Prostate gland (tissue), 2 donors: ENCODE results near the gene SRRM1. TPM values are rescaled to one million over a fixed set of nuclear protein-coding genes. Genes with fewer than 3 reads are reported as not detected.

Source experiments
- DNase-seq: peaks from one replicate; pipeline ENCODE4 v3.0.0-alpha.2; 2019; ENCODE audit warnings: low spot score
- H3K27ac ChIP-seq, 2 donors: fragments of 200-600 bp; sonication (generic); 2 replicates each; pipeline ENCODE4 v1.5.1; 2017 to 2019
- H3K27me3 ChIP-seq: fragments of 200-600 bp; sonication (generic); replicated peaks from 2 replicates; pipeline ENCODE4 v1.5.1; 2019; ENCODE audit not compliant: insufficient read depth
- H3K36me3 ChIP-seq, 2 donors: fragments of 200-600 bp; sonication (generic); 1 replicate in 1 of 2; 2 replicates in 1 of 2; pipeline versions ENCODE4 v1.5.1 to v1.8.1; 2017 to 2019
- H3K4me1 ChIP-seq: fragments of 200-600 bp; sonication (generic); replicated peaks from 2 replicates; pipeline ENCODE4 v1.5.1; 2019
- H3K4me3 ChIP-seq, 2 donors: fragments of 200-600 bp; sonication (generic); 2 replicates each; pipeline ENCODE4 v1.5.1; 2017 to 2019
- H3K9me3 ChIP-seq: fragments of 200-600 bp; sonication (generic); 2 replicates; pipeline ENCODE4 v1.5.1; 2017
- POLR2A ChIP-seq: fragments of 450-650 bp; IDR thresholded peaks from one replicate; pipeline ENCODE4 v1.6.1; 2016; ENCODE audit warnings: antibody characterized with exemption, mild to moderate bottlenecking
- POLR2AphosphoS5 ChIP-seq: sonication (generic); formaldehyde crosslinking; IDR thresholded peaks from one replicate; pipeline ENCODE4 v1.6.1; 2017; ENCODE audit warnings: antibody characterized with exemption
- WGBS: methylation state at CpG from one replicate; pipeline ENCODE4 v1.1.5; 2018; 5-methylcytosine and 5-hydroxymethylcytosine counted together
- intact Hi-C: fragments of 100-400 bp; cut with DNase I; formaldehyde crosslinking; loops from one replicate; pipeline ENCODE4 v1.14.2; 2022
- total RNA-seq, 2 donors: library from RNA; depleted of rRNA; stranded (reverse); fragments of >200 nt; gene quantifications; one replicate each; pipeline ENCODE4 v1.1.0, GENCODE V29; 2016
- TF ChIP-seq, protein P1 (sequence below), 4 experiments: fragments of 200-600 bp in 2 of 4; fragments of 450-650 bp in 2 of 4; sonication (generic) in 2 of 4; IDR thresholded peaks; 1 replicate in 3 of 4; 2 replicates in 1 of 4; pipeline ENCODE4 v1.5.1; 2016 to 2019; ENCODE audit warnings: antibody characterized with exemption in 4 of 4, mild to moderate bottlenecking in 2 of 4, moderate library complexity in 2 of 4

The SRRM1 gene
- total RNA-seq, 2 donors from 2014 or later = 119 to 147 TPM

DNA sequence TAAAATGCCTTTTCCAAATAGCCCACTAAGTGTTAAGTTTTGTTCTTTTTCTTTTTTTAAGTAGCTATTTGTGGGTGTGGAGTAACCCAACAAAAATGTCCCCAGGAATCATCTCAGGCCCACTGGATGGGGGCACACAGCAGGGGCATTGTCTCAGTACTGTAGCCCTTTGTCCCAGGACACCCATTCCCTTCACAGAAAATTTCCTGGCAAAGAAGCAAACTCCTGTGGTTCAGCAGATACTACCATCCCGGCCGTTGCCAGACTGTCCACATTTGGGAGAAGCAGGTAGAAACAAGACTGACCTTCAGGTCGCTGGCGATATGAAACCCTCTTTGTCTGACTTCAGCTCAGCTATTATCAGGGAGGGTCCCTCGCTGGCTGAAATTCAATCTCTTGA, 23.7 kb upstream of the SRRM1 start:
- intact Hi-C loops = no loop called here
- 41% methylated on average over 5 of the region's 5 CpGs for WGBS
- no peaks in the 10 kb centered on the region for H3K27me3 ChIP-seq
- H3K36me3 ChIP-seq = no peaks in the 10 kb centered on the region
- TF ChIP-seq, protein P1, sequence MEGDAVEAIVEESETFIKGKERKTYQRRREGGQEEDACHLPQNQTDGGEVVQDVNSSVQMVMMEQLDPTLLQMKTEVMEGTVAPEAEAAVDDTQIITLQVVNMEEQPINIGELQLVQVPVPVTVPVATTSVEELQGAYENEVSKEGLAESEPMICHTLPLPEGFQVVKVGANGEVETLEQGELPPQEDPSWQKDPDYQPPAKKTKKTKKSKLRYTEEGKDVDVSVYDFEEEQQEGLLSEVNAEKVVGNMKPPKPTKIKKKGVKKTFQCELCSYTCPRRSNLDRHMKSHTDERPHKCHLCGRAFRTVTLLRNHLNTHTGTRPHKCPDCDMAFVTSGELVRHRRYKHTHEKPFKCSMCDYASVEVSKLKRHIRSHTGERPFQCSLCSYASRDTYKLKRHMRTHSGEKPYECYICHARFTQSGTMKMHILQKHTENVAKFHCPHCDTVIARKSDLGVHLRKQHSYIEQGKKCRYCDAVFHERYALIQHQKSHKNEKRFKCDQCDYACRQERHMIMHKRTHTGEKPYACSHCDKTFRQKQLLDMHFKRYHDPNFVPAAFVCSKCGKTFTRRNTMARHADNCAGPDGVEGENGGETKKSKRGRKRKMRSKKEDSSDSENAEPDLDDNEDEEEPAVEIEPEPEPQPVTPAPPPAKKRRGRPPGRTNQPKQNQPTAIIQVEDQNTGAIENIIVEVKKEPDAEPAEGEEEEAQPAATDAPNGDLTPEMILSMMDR (IDR thresholded peaks at IDR 0.05) = no peak
- no peak for TF ChIP-seq POLR2AphosphoS5
- TF ChIP-seq POLR2A = no peak
- H3K4me1 ChIP-seq = no peaks in the 10 kb centered on the region
- DNase-seq = no peak
- H3K4me3 ChIP-seq = no peak overlapping the region
- no peaks in the 10 kb centered on the region for H3K9me3 ChIP-seq
- H3K27ac ChIP-seq = no peak overlapping the region

DNA sequence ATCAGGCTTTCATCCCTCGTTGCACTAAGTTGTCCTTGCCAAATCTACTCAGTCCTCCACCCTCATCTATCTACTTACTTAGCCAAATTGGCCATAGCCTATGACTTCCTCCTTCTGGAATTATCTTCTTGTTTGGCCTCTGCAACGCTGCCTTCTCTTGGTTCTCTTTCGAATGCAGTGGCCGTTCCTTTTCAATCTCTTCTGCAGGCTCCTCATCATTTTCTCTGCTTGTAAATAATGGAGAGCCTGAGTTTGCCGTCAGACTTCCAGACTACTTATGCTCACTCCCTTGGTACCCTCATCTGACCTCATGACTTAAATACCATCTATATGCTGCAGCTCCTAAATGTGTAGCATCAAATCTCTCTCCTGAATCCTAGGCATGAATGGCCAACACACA, 22.4 kb upstream of the SRRM1 start:
- no peak for DNase-seq

DNA sequence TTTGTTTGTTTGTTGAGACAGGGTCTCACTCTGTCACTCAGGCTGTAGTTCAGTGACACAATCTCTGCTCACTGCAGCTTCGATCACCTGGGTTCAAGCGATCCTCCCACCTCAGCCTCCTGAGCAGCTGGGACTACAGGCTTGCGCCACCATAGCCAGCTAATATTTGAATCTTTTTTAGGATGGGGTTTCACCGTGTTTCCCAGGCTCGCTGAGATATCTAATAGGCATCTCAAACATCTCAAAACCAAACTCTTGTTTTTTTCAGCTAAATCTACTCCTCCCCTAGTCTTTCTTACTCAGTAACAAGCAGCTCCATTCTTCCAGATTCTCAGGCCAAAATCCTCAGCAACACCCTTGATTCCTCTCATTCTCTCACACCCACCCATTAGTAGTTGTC, 22.0 kb upstream of the SRRM1 start:
- Histone ChIP-seq H3K9me3 (no peaks in the 10 kb centered on the region), H3K27me3 (no peaks in the 10 kb centered on the region), H3K4me1 (no peaks in the 10 kb centered on the region), H3K36me3 (no peaks in the 10 kb centered on the region), H3K4me3 (no peak overlapping the region), H3K27ac (no peak overlapping the region)
- no peak for TF ChIP-seq POLR2AphosphoS5
- TF ChIP-seq, protein P1 (IDR thresholded peaks at IDR 0.05) = no peak
- TF ChIP-seq POLR2A = no peak
- intact Hi-C loops = no loop called here
- WGBS = 80% methylated on average over 5 of the region's 5 CpGs
- no peak for DNase-seq

More for the DNA sequence above, 22.4 kb upstream of the SRRM1 start:
- TF ChIP-seq POLR2AphosphoS5 = no peak
- TF ChIP-seq POLR2A = no peak
- TF ChIP-seq, protein P1 (IDR thresholded peaks at IDR 0.05) = no peak
- intact Hi-C loops = no loop called here
- Histone ChIP-seq H3K9me3 (no peaks in the 10 kb centered on the region), H3K4me3 (no peak overlapping the region), H3K4me1 (no peaks in the 10 kb centered on the region), H3K27me3 (no peaks in the 10 kb centered on the region), H3K27ac (no peak overlapping the region), H3K36me3 (no peaks in the 10 kb centered on the region)
- 82% methylated on average over 5 of the region's 5 CpGs for WGBS

DNA sequence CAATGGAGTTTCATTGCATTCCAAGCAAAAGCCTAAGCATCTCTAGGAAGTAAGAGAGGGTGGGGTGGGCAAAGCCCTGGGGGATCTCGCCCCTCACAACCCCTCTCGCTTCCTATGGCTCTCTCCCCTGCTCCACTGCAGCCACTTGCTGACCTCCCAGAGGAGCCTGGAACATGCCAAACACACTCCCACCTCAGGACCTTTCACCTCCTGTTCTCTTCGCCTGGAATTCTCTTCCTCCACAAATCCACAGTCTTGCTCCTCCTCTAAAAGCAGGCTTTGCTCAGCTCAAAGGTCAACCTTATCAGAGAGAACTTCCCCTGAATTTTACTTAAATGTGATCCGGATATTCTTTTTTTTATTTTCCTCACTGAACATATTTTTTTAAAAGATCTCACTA, 20.9 kb upstream of the SRRM1 start:
- H3K36me3 ChIP-seq = no peaks in the 10 kb centered on the region
- no peaks in the 10 kb centered on the region for H3K27me3 ChIP-seq
- H3K27ac ChIP-seq = no peak overlapping the region
- WGBS = 69% methylated on average over 4 of the region's 4 CpGs
- no peak overlapping the region for H3K4me3 ChIP-seq
- H3K4me1 ChIP-seq = no peaks in the 10 kb centered on the region
- intact Hi-C loops = no loop called here
- H3K9me3 ChIP-seq = no peaks in the 10 kb centered on the region
- TF ChIP-seq, protein P1 (IDR thresholded peaks at IDR 0.05) = no peak
- TF ChIP-seq POLR2A (no peak), POLR2AphosphoS5 (no peak)
- no peak for DNase-seq

DNA sequence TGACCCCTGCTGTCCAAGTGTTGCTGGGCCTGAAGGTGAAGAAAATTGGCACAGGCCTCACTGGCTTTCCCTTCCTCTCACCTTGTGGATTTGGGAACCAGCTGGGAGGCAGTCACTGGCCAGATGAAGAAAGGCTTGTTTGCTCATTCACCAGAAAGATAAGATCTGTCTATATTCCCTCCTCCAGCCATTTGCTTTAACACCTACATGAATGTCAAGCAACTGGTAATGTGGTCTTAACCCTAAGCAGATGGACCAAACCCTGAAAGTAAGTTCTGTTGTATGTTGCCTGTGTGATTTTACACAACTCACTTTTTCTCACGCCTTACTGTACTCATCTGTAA, 10.3 kb upstream of the SRRM1 start:
- intact Hi-C loops = no loop called here
- 96% methylated on average over 1 of the region's 1 CpG for WGBS
- no peak overlapping the region for H3K4me3 ChIP-seq
- H3K9me3 ChIP-seq = no peaks in the 10 kb centered on the region
- H3K27ac ChIP-seq = no peak overlapping the region
- no peaks in the 10 kb centered on the region for H3K36me3 ChIP-seq
- H3K4me1 ChIP-seq = no peaks in the 10 kb centered on the region
- H3K27me3 ChIP-seq = no peaks in the 10 kb centered on the region
- TF ChIP-seq POLR2A = no peak
- no peak for DNase-seq
